Ascending aorta (tissue), 2 donors: ENCODE measurements around the gene RPF1. TPM values are rescaled to one million over a fixed set of nuclear protein-coding genes. Genes with fewer than 3 reads are reported as not detected.

Experiments
- DNase-seq, 2 donors: peaks; one replicate each; pipeline ENCODE4 v3.0.0-alpha.2; 2019; ENCODE audit warnings: low spot score in 2 of 2
- H3K27ac ChIP-seq, 2 donors: fragments of 200-600 bp; sonication (generic); one replicate each; pipeline ENCODE4 v1.5.1; 2016 to 2017; ENCODE audit warnings: mild to moderate bottlenecking in 1 of 2
- H3K27me3 ChIP-seq: fragments of 200-600 bp; sonication (generic); one replicate; pipeline ENCODE4 v1.5.1; 2017
- H3K36me3 ChIP-seq, 2 donors: fragments of 200-600 bp; sonication (generic); one replicate each; pipeline ENCODE4 v1.5.1; 2016
- H3K4me1 ChIP-seq, 2 donors: fragments of 200-600 bp; sonication (generic); one replicate each; pipeline ENCODE4 v1.5.1; 2016 to 2017; ENCODE audit warnings: mild to moderate bottlenecking in 1 of 2
- H3K4me3 ChIP-seq, 2 donors: fragments of 200-600 bp; sonication (generic); one replicate each; pipeline ENCODE4 v1.5.1; 2016 to 2017; ENCODE audit warnings: mild to moderate bottlenecking in 1 of 2
- H3K9me3 ChIP-seq, 2 donors: fragments of 200-600 bp; sonication (generic); one replicate each; pipeline ENCODE4 v1.5.1; 2016
- CTCF ChIP-seq, 3 experiments: fragments of 200-600 bp in 2 of 3; fragments of 450-650 bp in 1 of 3; sonication (generic) in 2 of 3; IDR thresholded peaks; one replicate each; pipeline ENCODE4 v1.5.1; 2016 to 2019; ENCODE audit warnings: antibody characterized with exemption in 3 of 3, mild to moderate bottlenecking in 1 of 3, moderate library complexity in 1 of 3
- intact Hi-C: fragments of 100-400 bp; cut with DNase I; formaldehyde crosslinking; loops from one replicate; pipeline ENCODE4 v1.15.1; 2023
- total RNA-seq: library from RNA; depleted of rRNA; stranded (reverse); fragments of >200 nt; gene quantifications from one replicate; pipeline ENCODE4 v1.1.0, GENCODE V29; 2016

Gene RPF1
- total RNA-seq, 1 donor from 2014 or later = 8.4 TPM

GRCh38 chr1:84496498-84496897 lies 17.4 kb downstream of the RPF1 start:
- TF ChIP-seq CTCF (IDR thresholded peaks at IDR 0.05) = no peak
- Histone ChIP-seq H3K4me1 (no peaks in the 10 kb centered on the region), H3K27me3 (no peaks in the 10 kb centered on the region), H3K4me3 (no peak overlapping the region), H3K9me3 (no peaks in the 10 kb centered on the region), H3K36me3 (peaks cover 37 to 76% of the 10 kb centered on the region in 2 donors), H3K27ac (no peak overlapping the region)
- no peak for DNase-seq
- intact Hi-C loops = no loop called here

GRCh38 chr1:84497631-84498275 lies 18.7 kb downstream of the RPF1 start:
- no peak for TF ChIP-seq CTCF (IDR thresholded peaks at IDR 0.05)
- intact Hi-C loops = no loop called here
- no peaks in the 10 kb centered on the region for H3K9me3 ChIP-seq
- no peaks in the 10 kb centered on the region for H3K4me1 ChIP-seq
- no peak overlapping the region for H3K4me3 ChIP-seq
- H3K27me3 ChIP-seq = no peaks in the 10 kb centered on the region
- no peak overlapping the region for H3K27ac ChIP-seq
- no peak for DNase-seq
- peaks cover 31 to 64% of the 10 kb centered on the region in 2 donors for H3K36me3 ChIP-seq

- intact Hi-C loops = loop anchor here (10.0 kb wide), 1 partner anchor 772 kb away; the partner anchor contains the start of gene BCL10
- no peak overlapping the region for H3K27ac ChIP-seq
- H3K4me1 ChIP-seq = peaks cover 0 to 15% of the 10 kb centered on the region in 2 donors
- H3K9me3 ChIP-seq = no peaks in the 10 kb centered on the region
- H3K36me3 ChIP-seq = peaks cover 8 to 26% of the 10 kb centered on the region in 2 donors
- no peak for DNase-seq
- peak overlapping the region in 1 of 2 donors; percentile 7 for H3K4me3 ChIP-seq
- no peak for TF ChIP-seq CTCF (IDR thresholded peaks at IDR 0.05)
- no peaks in the 10 kb centered on the region for H3K27me3 ChIP-seq
Observed at GRCh38 chr1:84502927-84503326, 23.9 kb downstream of the RPF1 start.

GRCh38 chr1:84504580-84505492 lies 25.8 kb downstream of the RPF1 start:
- intact Hi-C loops = loop anchor here (1.0 to 10.0 kb wide), 4 partner anchors 26 to 1072 kb away; partner anchors contain the start of genes BCL10 and RPF1
- DNase-seq = no peak
- Histone ChIP-seq H3K4me1 (peaks cover 0 to 15% of the 10 kb centered on the region in 2 donors), H3K27me3 (no peaks in the 10 kb centered on the region), H3K4me3 (peak overlapping the region; percentile 88 to 94), H3K36me3 (peaks cover under 1 to 9% of the 10 kb centered on the region in 2 donors), H3K27ac (peak overlapping the region; percentile 95 to 99), H3K9me3 (peaks cover 0 to 11% of the 10 kb centered on the region in 2 donors)
- TF ChIP-seq CTCF (IDR thresholded peaks at IDR 0.05) = no peak

GRCh38 chr1:84505493-84506001 lies 26.5 kb downstream of the RPF1 start:
- Histone ChIP-seq H3K27me3 (no peaks in the 10 kb centered on the region), H3K27ac (peak overlapping the region; percentile 95 to 99), H3K36me3 (peaks cover 0 to 3% of the 10 kb centered on the region in 2 donors), H3K9me3 (peaks cover 0 to 12% of the 10 kb centered on the region in 2 donors), H3K4me3 (peak overlapping the region; percentile 88 to 94), H3K4me1 (peaks cover 0 to 15% of the 10 kb centered on the region in 2 donors)
- TF ChIP-seq CTCF (IDR thresholded peaks at IDR 0.05) = no peak
- no peak for DNase-seq
- intact Hi-C loops = loop anchor here (1.0 to 10.0 kb wide), 8 partner anchors 26 to 1072 kb away; partner anchors contain the start of genes BCL10, CTBS, RPF1 and SSX2IP
